PC-9 (cell line): ENCODE results near the gene FAM171A1.

Experiments used
- EZH2 ChIP-seq: fragments of 200-600 bp; sonication (generic); IDR thresholded peaks from 2 replicates; pipeline ENCODE4 v1.8.0; 2017; ENCODE audit warnings: antibody characterized with exemption, low read depth
- TF ChIP-seq, protein P1 (sequence below): fragments of 200-600 bp; sonication (generic); conservative IDR thresholded peaks from 2 replicates; pipeline ENCODE4 v1.6.1; 2017; ENCODE audit warnings: mixed run types, antibody characterized with exemption, mild to moderate bottlenecking, moderate library complexity

DNA sequence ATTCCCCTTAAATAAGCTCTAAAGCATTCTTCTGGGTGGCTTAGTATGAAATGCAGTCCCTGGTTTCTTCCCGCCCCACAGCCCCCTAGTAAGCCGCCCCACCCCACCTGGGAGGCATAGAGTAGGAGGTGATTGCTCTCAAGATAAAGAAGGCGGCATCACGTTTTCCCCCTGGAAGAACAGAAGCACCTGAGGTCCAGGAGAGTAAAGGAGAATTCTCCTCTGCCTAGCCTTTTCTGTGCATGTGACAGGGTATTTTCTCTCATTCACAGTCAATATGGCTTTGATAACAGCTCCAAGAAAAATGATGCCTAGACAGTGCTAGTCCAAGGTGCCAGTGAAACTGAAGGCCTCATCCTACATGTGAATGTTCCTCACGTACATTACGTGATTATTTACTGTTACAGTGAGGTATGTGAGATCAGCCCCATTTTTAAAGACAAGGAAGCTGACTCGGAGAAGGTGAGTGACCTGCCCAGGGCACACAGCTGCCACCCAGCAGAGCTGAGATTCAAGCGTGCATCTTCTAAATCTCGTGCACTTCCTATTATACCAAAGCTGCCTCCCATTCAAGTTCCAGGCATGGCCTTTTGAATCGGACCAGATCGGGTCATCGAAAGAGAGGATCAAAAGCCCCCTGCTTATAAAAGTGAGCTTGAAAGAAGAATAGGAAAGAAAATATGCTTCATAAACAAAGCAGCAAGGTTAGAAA is 59.4 kb downstream of the FAM171A1 start:
- TF ChIP-seq, protein P1, sequence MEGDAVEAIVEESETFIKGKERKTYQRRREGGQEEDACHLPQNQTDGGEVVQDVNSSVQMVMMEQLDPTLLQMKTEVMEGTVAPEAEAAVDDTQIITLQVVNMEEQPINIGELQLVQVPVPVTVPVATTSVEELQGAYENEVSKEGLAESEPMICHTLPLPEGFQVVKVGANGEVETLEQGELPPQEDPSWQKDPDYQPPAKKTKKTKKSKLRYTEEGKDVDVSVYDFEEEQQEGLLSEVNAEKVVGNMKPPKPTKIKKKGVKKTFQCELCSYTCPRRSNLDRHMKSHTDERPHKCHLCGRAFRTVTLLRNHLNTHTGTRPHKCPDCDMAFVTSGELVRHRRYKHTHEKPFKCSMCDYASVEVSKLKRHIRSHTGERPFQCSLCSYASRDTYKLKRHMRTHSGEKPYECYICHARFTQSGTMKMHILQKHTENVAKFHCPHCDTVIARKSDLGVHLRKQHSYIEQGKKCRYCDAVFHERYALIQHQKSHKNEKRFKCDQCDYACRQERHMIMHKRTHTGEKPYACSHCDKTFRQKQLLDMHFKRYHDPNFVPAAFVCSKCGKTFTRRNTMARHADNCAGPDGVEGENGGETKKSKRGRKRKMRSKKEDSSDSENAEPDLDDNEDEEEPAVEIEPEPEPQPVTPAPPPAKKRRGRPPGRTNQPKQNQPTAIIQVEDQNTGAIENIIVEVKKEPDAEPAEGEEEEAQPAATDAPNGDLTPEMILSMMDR = no peak
- TF ChIP-seq EZH2 = no peak
